Right lobe of liver (tissue), 4 donors: Measurements from ENCODE around the gene CAMK2D.

Experiments used
- CTCF ChIP-seq, 4 donors: fragments of 200-600 bp in 3 of 4; fragments of 450-650 bp in 1 of 4; IDR thresholded peaks; one replicate each; pipeline versions ENCODE4 v1.5.1 to v1.8.0; 2016 to 2022; ENCODE audit warnings: antibody characterized with exemption in 4 of 4, mild to moderate bottlenecking in 2 of 4
- POLR2A ChIP-seq: fragments of 450-650 bp; IDR thresholded peaks from one replicate; pipeline ENCODE4 v1.6.1; 2017; ENCODE audit warnings: antibody characterized with exemption, mild to moderate bottlenecking
- donor health status: DM: no; HTN: no; CAD: no.
- donor health status: DM: no; HTN: no; CAD: no.
- donor health status: DM: no; HTN: yes; CAD: no.

GRCh38 chr4:113539408-113539807 is 222.1 kb downstream of the CAMK2D start:
- TF ChIP-seq CTCF (IDR thresholded peaks at IDR 0.05), result no peak
- TF ChIP-seq POLR2A, result no peak
